GM10266 (cell line): ENCODE measurements around the gene SYTL1.
A peak's percentile ranks its signal among the peaks of the same experiment; 100 is the strongest.

Experiments used
- DNase-seq: peaks from one replicate; pipeline ENCODE4 v3.0.0; 2012; ENCODE audit errors: extremely low spot score
- TF ChIP-seq, protein P1 (sequence below): IDR thresholded peaks from 2 replicates; pipeline ENCODE4 v1.5.1; 2012; ENCODE audit warnings: mild to moderate bottlenecking, low read depth; ENCODE audit not compliant: control insufficient read depth, insufficient read depth; ENCODE audit errors: missing control alignments

Gene SYTL1

DNA sequence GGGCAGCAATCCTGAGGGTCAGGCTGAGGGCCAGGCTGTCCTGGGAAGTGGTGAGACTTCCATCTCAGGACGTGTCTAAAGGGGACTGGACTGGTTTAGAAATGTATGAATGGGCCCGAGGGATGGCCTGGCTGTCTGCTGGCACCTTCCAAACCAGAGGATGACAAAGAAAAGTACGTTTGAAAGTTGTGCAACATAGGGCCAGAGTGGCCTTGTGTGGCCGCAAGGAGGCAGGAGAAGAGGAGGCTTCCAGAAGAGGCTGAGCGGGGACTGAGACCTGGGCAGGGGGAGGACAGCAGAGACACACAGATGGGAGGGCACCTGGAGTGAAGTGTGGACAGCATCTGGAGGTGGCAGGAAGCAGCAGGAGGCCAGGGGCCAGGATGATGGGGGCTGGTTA is 2.6 kb upstream of the SYTL1 start:
- DNase-seq, result no peak
- TF ChIP-seq, protein P1, sequence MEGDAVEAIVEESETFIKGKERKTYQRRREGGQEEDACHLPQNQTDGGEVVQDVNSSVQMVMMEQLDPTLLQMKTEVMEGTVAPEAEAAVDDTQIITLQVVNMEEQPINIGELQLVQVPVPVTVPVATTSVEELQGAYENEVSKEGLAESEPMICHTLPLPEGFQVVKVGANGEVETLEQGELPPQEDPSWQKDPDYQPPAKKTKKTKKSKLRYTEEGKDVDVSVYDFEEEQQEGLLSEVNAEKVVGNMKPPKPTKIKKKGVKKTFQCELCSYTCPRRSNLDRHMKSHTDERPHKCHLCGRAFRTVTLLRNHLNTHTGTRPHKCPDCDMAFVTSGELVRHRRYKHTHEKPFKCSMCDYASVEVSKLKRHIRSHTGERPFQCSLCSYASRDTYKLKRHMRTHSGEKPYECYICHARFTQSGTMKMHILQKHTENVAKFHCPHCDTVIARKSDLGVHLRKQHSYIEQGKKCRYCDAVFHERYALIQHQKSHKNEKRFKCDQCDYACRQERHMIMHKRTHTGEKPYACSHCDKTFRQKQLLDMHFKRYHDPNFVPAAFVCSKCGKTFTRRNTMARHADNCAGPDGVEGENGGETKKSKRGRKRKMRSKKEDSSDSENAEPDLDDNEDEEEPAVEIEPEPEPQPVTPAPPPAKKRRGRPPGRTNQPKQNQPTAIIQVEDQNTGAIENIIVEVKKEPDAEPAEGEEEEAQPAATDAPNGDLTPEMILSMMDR, result no peak

DNA sequence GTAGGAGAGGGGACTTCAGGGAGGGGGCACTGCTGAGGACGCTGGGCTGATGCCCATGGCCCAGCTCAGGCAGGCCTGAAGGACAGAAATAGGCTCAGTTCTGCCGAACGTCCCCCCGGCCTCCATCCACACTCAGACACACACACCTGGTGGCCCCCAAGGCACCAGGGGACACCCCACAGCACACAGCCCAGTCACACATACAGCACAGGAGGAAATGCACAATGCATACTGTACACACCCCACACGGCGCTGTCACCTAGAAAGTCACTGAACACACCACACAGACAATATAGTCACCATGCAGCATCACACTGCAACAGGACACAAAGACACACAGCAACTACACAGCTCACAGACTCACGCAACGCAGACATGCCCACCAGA is 562 bp downstream of the SYTL1 start:
- TF ChIP-seq, protein P1, result no peak
- peak; percentile 48 for DNase-seq

DNA sequence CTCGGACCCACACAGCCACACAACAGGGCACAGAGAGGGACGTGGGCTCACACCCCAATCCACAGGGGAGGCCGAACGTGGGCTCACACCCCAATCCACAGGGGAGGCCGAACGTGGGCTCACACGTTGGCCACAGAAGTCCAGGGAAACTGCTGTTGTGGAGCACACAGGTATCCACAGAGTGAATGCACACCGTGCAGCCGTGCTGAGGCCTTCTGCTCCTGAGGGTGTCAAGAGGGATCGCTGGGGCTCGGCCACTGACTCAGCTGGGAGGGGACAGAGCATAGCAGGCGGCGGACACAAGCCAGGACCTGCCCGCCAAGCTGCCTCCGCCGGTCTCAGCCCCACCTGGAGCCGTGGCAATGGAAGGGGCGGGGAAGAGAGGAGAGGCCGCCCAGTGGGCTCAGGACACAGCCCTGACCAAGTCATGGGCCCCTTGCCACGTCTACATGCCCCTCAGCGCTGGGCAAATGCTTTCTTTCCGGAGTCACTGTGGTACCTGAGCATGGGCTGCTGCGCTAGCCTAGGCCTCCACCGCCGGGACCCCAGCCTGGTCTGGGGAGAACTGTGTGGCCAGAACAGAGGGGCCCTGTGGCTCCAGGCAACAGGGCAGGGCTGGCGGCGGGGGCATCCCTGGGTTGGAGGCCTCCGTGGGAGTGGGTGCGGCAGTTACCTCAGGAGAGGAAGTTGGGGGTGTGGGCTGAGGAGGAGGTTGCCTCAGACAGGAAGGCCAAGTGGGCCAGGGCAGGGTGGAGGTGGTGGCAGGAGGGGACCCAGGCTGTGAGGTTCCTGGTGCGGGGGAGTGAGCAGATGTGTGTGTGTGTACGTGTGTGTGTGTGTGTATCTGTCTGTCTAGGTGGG is 1.2 kb downstream of the SYTL1 start:
- no peak for DNase-seq
- TF ChIP-seq, protein P1, result no peak

DNA sequence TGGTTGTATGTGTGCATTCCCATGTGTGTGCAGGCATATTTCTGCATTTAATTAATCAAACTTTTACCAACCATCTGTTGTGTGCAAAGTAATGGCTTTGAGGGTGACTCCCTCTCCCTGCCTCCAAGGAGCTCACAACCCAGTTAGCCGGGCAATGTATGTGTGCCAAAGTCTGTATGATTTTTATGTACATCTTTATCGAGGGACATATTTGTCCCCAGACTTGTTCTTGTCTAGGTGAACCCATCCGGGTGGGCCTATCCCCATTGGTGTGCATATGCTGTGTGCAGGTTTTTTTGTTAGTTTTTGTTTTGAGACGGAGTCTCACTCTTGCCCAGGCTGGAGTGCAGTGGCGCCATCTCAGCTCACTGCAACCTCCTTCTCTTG is 1.8 kb downstream of the SYTL1 start:
- TF ChIP-seq, protein P1, result no peak
- no peak for DNase-seq

DNA sequence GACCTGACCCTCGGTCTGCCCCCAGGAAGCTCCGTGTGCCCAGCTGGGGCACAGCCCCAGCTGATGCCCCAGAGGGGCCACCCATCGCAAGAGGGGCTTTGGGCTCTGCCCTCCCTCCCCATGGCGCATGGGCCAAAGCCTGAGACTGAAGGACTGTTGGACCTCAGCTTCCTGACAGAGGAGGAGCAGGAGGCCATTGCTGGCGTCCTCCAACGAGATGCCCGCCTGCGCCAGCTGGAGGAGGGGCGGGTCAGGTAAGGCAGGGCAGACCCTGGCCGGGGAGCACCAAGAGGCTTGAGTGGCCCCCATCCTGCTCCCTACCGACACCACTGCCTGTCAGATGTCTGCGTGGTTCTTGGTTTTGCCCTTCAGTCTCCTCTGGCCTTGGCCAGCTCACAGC is 3.5 kb downstream of the SYTL1 start:
- DNase-seq, result no peak
- TF ChIP-seq, protein P1, result no peak

DNA sequence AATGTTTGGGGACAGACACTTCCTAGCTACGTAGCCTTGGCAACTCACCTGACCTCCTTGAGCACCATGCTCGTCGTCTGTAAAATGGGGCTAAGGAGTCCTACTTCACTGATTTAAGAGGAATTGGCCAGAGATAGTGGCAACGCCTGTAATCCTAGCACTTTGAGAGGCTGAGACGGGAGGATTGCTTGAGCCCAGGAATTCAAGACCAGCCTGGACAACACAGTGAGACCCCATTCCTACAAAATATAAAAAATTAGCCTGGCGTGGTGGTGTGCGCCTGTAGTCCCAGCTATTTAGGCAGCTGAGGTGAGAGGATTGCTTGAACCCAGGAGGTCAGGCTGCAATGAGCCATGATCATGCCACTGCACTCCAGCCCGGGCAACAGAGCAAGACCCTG is 4.5 kb downstream of the SYTL1 start:
- no peak for DNase-seq
- TF ChIP-seq, protein P1, result no peak

DNA sequence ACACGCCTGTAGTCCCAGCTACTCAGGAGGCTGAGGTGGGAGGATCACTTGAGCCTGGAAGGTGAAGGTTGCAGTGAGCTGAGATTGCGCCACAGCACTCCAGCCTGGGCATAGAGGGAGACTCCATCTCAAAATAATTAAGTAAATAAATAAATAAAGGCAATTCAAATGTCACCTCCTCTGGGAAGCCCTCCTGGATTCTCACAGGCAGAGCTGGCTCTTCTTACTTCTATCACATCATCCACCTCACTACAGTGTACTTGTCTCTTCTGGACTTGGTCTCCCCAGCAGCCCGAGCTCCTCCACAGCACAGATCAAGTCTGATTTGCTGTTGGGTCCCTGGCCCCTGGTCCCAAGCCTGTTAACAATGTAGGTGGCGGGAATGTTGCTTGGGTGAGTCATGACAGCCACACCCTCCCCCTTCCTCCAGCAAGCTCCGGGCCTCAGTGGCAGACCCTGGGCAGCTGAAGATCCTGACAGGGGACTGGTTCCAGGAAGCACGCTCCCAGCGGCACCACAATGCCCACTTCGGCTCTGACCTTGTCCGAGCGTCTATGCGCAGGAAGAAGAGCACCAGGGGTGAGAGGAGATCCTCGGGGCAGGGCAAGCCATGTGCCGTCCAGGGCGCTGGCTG is 5.3 kb downstream of the SYTL1 start:
- DNase-seq, result no peak
- TF ChIP-seq, protein P1, result no peak
